OCI-LY1 (cell line): ENCODE results near the gene MARCHF6.

Experiments used
- CTCF ChIP-seq: fragments of 200-600 bp; sonication (generic), shearing (Covaris generic); IDR thresholded peaks from 2 replicates; pipeline ENCODE4 v1.5.1; 2017; ENCODE audit warnings: mild to moderate bottlenecking, antibody characterized with exemption, low read length, moderate library complexity, mixed read lengths
- EZH2 ChIP-seq: fragments of 200-600 bp; sonication (generic), shearing (Covaris generic); IDR thresholded peaks from 2 replicates; pipeline ENCODE4 v1.8.0; 2017; ENCODE audit warnings: borderline replicate concordance, mixed run types, mild to moderate bottlenecking, antibody characterized with exemption, low read length, moderate library complexity, mixed read lengths

- TF ChIP-seq CTCF = no peak
- no peak for TF ChIP-seq EZH2
Observed at GRCh38 chr5:10321882-10322281, 31.6 kb upstream of the MARCHF6 start.
